ENCODE data around the gene MFSD6L.
A peak's percentile ranks its signal among the peaks of the same experiment; 100 is the strongest.
"Not testable (repeated sequence)": the region's sequence is repeated elsewhere in the genome, so short reads cannot be mapped to it uniquely, and the experiment has no call there.

MFSD6L gene

DNA sequence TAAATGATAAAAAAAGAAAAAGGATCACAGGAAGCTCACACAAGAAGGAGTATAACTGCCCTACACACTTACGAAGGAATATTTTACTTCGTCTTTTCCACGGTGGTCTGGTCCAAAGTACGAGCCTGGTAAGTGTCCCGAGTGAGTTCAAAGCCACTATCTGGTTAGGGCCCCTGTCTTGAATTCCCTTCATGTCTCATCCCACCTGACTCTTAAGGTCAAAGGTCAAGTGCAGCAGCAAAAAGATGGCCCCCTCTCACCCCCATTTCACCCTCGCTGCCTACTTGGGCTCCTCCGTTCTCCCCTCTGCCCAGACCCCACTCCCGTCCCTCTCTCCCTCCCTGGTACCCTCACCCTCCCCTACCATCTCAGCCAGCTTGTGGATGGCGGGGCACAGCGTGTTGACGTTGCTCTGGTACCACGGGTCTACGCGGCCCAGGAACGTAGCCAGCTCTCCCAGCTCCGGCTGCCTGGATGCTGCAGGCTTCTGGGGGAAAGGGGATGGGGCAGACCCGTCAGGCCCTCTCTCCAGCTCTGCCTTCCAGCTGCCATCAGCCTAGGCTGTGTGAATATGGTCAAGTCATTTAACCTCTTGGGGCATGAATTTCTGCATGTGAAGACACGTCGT is 27.8 kb upstream of the MFSD6L start:
- DNase-seq (ENCODE audit: low read depth), result no peak

GRCh38 chr17:8825802-8826201 is 26.6 kb upstream of the MFSD6L start:
- DNase-seq (ENCODE audit: low read depth), result no peak

GRCh38 chr17:8823279-8823678 is 24.1 kb upstream of the MFSD6L start:
- no peak for DNase-seq (ENCODE audit: low read depth)

- no peak for DNase-seq (ENCODE audit: low read depth)
Measured at GRCh38 chr17:8822401-8823035, 23.4 kb upstream of the MFSD6L start.

DNA sequence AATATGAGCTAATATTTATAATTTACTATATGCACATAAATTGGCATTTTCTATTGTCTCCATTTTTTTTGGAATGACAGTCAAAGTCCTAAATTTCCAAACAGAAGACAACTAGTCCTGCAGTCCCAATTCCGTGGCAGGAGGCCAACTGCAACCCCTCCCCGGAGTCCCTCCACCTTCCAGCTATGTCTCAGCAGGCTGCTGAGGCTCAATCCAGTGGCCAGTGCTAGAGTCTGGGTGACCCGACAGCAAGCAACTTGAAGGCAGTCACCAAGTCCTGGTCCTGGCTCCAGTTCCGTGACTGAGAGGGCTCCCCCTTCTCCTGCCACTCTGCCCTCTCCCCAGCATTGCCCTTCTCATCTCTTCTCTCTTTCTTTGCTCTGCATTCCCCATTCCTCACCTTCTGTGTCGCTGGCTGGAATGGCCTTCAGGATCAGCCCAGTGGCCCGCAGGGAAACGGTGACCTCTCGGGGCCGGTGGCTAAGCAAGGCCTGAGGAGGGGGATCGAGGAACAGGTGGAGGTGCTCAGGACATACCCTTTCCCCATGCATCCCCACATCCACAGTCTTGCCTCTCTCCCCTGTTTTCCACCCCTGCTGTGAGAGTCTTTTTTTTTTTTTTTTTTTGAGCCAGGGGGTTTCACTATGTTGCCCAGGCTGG is 22.4 kb upstream of the MFSD6L start:
- no peak for DNase-seq (ENCODE audit: low read depth)

DNA sequence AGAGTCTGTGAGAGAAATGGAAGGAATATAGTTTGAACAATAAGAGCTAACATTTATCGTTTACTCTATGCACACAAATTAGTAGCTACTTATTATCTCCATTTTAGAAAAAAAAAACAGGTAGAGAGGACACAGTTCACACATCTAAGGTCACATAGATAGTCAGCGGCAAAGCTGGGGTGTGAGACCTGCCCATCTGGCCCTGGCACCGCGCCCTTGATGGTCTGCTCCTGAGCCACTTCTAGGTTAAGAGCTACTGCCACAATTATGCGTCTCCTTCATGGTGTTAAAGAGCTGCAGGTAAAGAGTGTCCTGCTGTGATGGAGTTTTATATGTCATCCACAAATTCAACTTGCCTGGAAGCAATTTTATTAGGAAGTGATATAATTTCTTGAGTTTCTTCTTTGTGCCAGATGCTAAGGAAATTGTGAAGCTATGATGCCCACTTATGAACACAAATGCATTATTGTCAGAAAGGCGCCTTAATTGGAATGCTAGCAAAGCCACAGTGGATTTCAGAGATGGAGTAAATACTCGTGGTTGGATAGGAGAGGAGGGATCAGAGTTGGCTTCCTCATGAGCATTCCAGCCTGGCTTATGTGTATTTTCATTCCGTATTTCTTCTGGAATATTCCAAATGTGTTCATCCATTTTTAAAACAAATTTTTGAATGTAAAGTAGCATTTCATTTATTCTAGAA is 21.3 kb upstream of the MFSD6L start:
- no peak for DNase-seq (ENCODE audit: low read depth)

GRCh38 chr17:8818654-8819330 is 19.6 kb upstream of the MFSD6L start:
- no peak for DNase-seq (ENCODE audit: low read depth)

GRCh38 chr17:8818047-8818446 is 18.9 kb upstream of the MFSD6L start:
- no peak for DNase-seq (ENCODE audit: low read depth)

DNA sequence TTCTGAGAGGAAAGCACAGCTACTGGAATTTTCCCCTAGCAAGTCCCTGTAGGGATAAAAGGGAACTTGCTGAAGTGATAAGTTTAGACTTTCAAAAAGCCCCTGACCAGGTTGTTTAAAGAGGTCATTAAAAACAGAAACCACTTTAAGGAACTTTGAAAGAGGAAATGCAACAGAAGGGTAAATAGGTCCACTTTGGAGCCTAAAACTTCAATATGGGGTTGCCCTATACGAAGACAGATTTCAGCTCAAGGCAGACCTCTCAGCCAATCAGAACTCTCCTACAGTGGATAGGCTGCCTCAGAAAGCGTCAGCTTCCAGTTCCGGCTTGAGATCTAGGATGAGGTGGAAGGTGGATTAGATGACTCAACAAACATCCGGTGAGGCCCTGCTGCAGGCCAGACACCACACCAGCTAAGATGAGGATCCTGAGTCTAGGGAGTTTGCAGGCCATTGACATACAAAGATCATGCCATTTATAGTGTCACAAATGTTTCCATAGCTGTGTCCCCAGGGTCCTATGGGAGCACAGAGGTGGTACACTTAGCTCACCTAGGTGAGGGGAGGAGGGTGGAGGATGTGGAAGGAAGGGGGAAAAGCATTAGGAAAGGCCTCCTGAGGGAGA is 7.9 kb upstream of the MFSD6L start:
- DNase-seq (ENCODE audit: low read depth), result peak; percentile 79

- DNase-seq (ENCODE audit: low read depth), result no peak
Measured at GRCh38 chr17:8806253-8806925, 7.2 kb upstream of the MFSD6L start.

GRCh38 chr17:8805396-8805795 is 6.2 kb upstream of the MFSD6L start:
- not testable (repeated sequence) for DNase-seq (ENCODE audit: low read depth)

- no peak for DNase-seq (ENCODE audit: low read depth)
Measured at GRCh38 chr17:8803531-8804420, 4.6 kb upstream of the MFSD6L start.

DNA sequence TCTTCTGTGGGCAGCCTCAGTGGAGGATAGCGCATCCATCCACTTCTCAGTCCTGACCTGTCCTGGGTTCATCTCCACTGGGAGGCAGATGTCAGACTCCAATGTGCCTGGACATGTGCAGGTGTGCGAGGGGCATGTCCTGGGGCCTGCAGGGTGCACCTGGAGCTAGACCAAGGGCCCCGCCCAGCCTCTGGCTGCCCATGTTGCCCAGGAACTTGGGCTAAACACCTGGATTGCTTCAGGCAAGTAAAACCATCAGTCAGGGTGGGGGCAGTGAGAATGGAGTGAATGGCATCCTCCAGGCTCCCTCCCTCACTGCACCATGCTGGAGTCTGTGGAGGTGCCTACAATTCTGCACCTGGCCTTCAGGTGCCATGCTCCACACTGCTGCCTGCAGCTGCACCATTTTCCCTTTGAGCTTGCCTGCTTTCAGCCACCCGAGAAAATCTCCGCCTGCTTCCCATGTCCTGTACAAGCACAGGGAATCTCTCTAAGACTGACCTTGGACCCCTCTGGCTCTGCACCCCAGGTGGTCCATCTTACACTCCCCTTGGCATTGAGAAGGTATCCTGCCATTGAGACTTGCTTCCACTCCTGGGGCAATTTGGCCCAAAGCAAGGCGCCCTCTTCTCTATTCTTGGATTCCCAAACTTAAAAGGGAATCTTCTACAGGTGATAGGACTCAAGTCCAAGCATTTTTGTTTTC is 2.1 kb upstream of the MFSD6L start:
- DNase-seq (ENCODE audit: low read depth), result no peak

DNA sequence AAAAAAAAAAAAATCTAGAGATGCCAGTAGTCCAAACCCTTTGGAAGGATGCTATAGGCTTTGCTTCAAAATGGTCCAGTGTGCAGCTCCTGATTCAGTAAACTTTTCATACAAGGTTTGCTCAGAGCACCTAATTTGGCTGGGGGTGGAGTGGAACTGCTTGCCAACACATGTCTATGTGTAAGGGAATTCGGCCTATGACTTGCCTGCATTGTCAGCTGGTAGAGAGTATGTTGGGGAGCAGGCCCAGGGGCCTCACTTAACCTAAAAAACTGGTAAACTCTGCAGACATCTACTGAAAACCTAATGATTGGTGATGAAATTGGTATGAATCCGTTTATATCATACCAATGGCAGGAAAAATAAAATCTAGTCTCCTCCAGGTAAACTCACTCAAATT is 1.5 kb upstream of the MFSD6L start:
- no peak for DNase-seq (ENCODE audit: low read depth)

DNA sequence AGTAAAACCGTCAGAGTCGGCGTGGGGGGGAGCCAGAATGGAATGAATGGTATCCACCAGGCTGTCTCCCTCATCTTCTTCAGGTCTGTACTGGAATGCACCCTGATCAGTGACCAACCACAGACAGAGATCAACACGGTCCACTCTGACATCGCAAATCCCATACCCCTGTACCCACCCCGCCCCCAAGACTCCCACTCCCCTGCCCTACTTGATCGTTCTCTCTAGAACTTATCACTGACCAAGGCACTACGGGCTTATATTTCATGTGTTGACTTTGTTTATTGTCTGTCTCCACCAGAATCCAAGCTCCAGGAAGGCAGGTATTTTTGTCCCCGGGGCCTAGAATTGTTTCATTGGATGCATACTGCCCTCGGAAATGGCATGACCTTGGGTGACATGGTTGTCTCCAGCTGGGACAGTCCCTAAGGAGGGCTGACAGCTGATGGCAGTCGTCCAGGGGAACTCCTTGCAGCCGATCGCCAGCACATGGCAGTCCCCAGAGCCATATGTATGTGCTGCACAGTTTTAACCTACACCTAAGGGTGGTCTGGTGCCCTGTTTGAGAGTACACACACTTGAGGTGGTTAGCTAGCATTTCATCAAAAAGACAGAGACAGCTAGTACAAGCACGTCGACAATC is 526 bp upstream of the MFSD6L start:
- peak; percentile 9 for DNase-seq (ENCODE audit: low read depth)

DNA sequence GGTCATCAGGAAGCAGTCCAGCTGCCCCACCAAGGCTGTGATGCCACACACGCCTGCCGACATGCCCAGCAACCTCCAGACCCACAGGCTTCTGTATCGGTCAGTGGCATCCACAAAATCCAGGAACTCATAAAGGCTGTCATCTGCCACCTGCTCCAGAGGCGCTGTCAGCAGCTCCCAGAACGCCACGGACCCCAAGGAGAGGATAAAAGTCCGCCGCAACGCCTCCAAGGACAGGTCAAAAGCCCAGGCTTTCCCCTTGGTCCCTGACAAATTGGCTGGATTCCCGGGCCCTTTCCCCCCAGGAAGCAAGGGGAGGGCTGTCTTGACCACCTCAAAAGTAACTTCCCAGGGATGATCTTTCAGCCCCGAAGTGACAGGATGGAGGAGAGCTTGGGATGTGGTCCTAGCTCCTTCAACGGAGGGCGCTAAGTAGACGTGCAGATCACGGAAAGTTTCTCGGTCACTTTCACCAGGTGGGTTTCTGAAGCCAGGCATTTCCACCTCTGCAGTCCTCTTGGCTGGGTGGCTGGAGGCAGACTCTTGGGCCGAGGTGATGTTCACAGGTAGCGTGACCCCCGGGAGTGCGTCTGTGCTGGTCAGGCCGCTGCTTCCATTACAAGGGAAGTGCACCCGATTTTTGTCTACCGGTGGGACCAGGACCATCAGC is 854 bp downstream of the MFSD6L start:
- no peak for DNase-seq (ENCODE audit: low read depth)

DNA sequence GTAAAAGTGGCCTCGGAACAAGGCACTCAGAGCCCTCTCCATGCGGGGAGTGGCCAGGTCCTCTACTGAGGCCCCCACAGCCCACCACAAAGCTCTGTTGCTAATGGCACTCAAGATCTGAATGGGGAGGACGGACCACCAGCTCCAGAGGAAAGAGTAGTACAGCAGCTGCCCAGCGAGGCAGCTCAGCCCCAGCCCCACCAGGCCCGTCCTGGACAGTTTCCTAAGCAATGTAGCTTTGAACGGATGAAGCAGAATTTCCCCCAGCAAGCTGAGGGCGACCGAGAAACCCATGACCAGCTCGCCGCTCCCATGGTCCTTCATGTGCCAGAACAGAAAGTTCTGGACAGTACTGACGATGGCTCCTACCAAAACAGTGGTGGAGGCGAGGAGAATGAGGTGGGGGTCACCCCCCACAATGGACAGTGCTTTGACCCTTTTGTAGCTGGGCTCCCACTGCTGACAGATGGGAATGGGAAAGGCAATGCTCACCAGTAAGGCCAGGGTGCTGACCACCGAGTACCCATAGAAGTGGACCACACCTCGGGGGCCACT is 1.5 kb downstream of the MFSD6L start:
- DNase-seq (ENCODE audit: low read depth), result no peak

DNA sequence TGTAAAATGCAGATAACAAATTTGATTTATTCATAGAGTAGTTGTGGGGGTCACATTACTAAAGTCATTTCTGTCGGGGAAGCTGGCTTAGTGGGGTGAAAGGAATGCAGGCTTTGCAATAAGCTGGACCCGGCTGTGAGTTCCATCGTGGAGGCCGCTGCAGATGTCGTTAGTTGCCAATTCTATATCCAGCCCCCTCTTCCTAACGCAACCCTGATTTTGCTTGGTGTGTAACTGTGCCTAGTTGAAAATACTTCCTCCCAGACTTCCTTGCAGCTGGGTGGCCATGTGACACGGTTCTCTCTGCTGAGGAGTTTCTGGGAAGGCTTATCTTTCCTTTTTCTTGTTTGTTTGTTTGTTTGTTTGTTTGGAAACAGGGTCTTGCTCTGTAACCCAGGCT is 4.5 kb downstream of the MFSD6L start:
- peak; percentile 2 for DNase-seq (ENCODE audit: low read depth)

All from iris pigment epithelial cell (primary cell).